GM18907 (cell line): ENCODE results near the gene POLR2E.

ENCODE experiments used
- ATAC-seq: cut with Tn5 transposase; IDR thresholded peaks from one replicate; pipeline ENCODE4 v1.9.1; 2021; ENCODE audit warnings: mild to moderate bottlenecking, moderate library complexity; ENCODE audit not compliant: unreplicated experiment

Gene POLR2E

GRCh38 chr19:1098177-1099051, 3.2 kb upstream of the POLR2E start:
- ATAC-seq, result no peak

GRCh38 chr19:1097810-1098176, 2.6 kb upstream of the POLR2E start:
- no peak for ATAC-seq

GRCh38 chr19:1094655-1094977, 559 bp downstream of the POLR2E start:
- ATAC-seq, result peak; percentile 2

- ATAC-seq, result no peak
These were observed 1.2 kb downstream of the POLR2E start for GRCh38 chr19:1093811-1094553.

- ATAC-seq, result no peak
These were observed 1.8 kb downstream of the POLR2E start for GRCh38 chr19:1093330-1093729.

- no peak for ATAC-seq
These were observed 3.5 kb downstream of the POLR2E start for GRCh38 chr19:1091544-1092175.

- no peak for ATAC-seq
These were observed 4.2 kb downstream of the POLR2E start for GRCh38 chr19:1090731-1091543.

GRCh38 chr19:1089891-1090290, 5.3 kb downstream of the POLR2E start:
- ATAC-seq, result no peak

GRCh38 chr19:1089126-1089771, 5.9 kb downstream of the POLR2E start:
- no peak for ATAC-seq

- ATAC-seq, result no peak
These were observed 6.7 kb downstream of the POLR2E start for GRCh38 chr19:1088416-1089010.

GRCh38 chr19:1087813-1088415, 7.3 kb downstream of the POLR2E start:
- ATAC-seq, result no peak

- no peak for ATAC-seq
These were observed 8.6 kb downstream of the POLR2E start for GRCh38 chr19:1086613-1087012.

GRCh38 chr19:1085676-1086442, 9.3 kb downstream of the POLR2E start:
- ATAC-seq, result no peak

- ATAC-seq, result no peak
These were observed 10.0 kb downstream of the POLR2E start for GRCh38 chr19:1085053-1085658.

- ATAC-seq, result no peak
These were observed 10.9 kb downstream of the POLR2E start for GRCh38 chr19:1084024-1084868.

GRCh38 chr19:1082928-1083816, 12.0 kb downstream of the POLR2E start:
- no peak for ATAC-seq
